Stimulated activated CD8-positive, alpha-beta memory T cell treated with anti-CD3 and anti-CD28 coated beads, Interleukin-7, amount 100 ng/mL, for 24 hours (primary cell): ENCODE measurements around the gene ASS1.

Experiments used
- DNase-seq: peaks from one replicate; pipeline ENCODE4 v3.0.0-alpha.2; 2020; ENCODE audit warnings: low read depth

The ASS1 gene

GRCh38 chr9:130532426-130533080, 87.8 kb downstream of the ASS1 start:
- no peak for DNase-seq

GRCh38 chr9:130535818-130536521, 91.2 kb downstream of the ASS1 start:
- DNase-seq = no peak

GRCh38 chr9:130536701-130537107, 91.9 kb downstream of the ASS1 start:
- no peak for DNase-seq

GRCh38 chr9:130537346-130538050, 92.7 kb downstream of the ASS1 start:
- DNase-seq = no peak

- DNase-seq = no peak
Measured at GRCh38 chr9:130539420-130540223, 94.9 kb downstream of the ASS1 start.

- DNase-seq = no peak
Measured at GRCh38 chr9:130541533-130541932, 96.8 kb downstream of the ASS1 start.

- DNase-seq = no peak
Measured at GRCh38 chr9:130542038-130542437, 97.3 kb downstream of the ASS1 start.

GRCh38 chr9:130542457-130543228, 97.9 kb downstream of the ASS1 start:
- no peak for DNase-seq

GRCh38 chr9:130543368-130543767, 98.6 kb downstream of the ASS1 start:
- no peak for DNase-seq

GRCh38 chr9:130543859-130544258, 99.1 kb downstream of the ASS1 start:
- DNase-seq = no peak

GRCh38 chr9:130544364-130544763, 99.6 kb downstream of the ASS1 start:
- DNase-seq = no peak

GRCh38 chr9:130548103-130548502, 103.3 kb downstream of the ASS1 start:
- DNase-seq = no peak

GRCh38 chr9:130549093-130549735, 104.5 kb downstream of the ASS1 start:
- DNase-seq = no peak
